PC-3 (cell line): ENCODE measurements around the gene TAP2. TPM values are rescaled to one million over a fixed set of nuclear protein-coding genes. Genes with fewer than 3 reads are reported as not detected.
"Not testable (repeated sequence)": the region's sequence is repeated elsewhere in the genome, so short reads cannot be mapped to it uniquely, and the experiment has no call there.

Experiments used
- ATAC-seq: fragments of 200-7000 bp; cut with Tn5 transposase; 2 replicates; pipeline ENCODE4 v1.9.1; 2020; ENCODE audit warnings: mild to moderate bottlenecking, moderate library complexity
- BruUV-seq: library from RNA; stranded (reverse); fragments of 400-500 nt; replicated peaks from 2 replicates; lab custom pipeline; 2021; lab: Mats Ljungman, UMichigan
- CTCF ChIA-PET: fragments of 300-600 bp; sonication (Branson Sonifier 250); formaldehyde crosslinking; loops from one replicate; lab custom pipeline; 2022; ENCODE audit warnings: antibody characterized with exemption; lab: Charles Lee
- POLR2A ChIA-PET: fragments of 300-600 bp; sonication (Branson Sonifier 250); formaldehyde crosslinking; loops from one replicate; lab custom pipeline; 2022; ENCODE audit warnings: antibody characterized with exemption; ENCODE audit not compliant: unreplicated experiment; lab: Charles Lee
- DNase-seq: peaks from one replicate; pipeline ENCODE4 v3.0.0-alpha.2; 2015
- H2AFZ ChIP-seq: fragments of 300-600 bp; sonication (generic); 2 replicates; pipeline ENCODE4 v1.6.0; 2016; ENCODE audit warnings: antibody characterized with exemption, low read length
- H3F3A ChIP-seq: fragments of 300-600 bp; sonication (generic); one replicate; pipeline ENCODE4 v1.6.0; 2017; ENCODE audit warnings: antibody characterized with exemption, low read length, control low read depth, mild to moderate bottlenecking; ENCODE audit not compliant: unreplicated experiment
- H3K27ac ChIP-seq: fragments of 300-600 bp; sonication (generic); 2 replicates; pipeline ENCODE4 v1.5.1; 2016; ENCODE audit warnings: mild to moderate bottlenecking, low read length
- H3K27me3 ChIP-seq: fragments of 300-600 bp; sonication (generic); 2 replicates; pipeline ENCODE4 v1.6.1; 2016; ENCODE audit warnings: low read length, mixed read lengths
- H3K36me3 ChIP-seq: fragments of 300-600 bp; sonication (generic); 2 replicates; pipeline ENCODE4 v1.6.1; 2016; ENCODE audit warnings: low read depth, mixed run types, low read length, mixed read lengths
- H3K4me1 ChIP-seq: fragments of 300-600 bp; sonication (generic); 2 replicates; pipeline ENCODE4 v1.5.1; 2016; ENCODE audit warnings: low read length; ENCODE audit not compliant: insufficient read depth
- H3K4me2 ChIP-seq: fragments of 300-600 bp; sonication (generic); 2 replicates; pipeline ENCODE4 v1.6.0; 2016; ENCODE audit warnings: low read length
- H3K4me3 ChIP-seq: fragments of 300-600 bp; sonication (generic); 2 replicates; pipeline ENCODE4 v1.5.1; 2016; ENCODE audit warnings: mild to moderate bottlenecking, low read length, mixed read lengths
- H3K79me2 ChIP-seq: fragments of 300-600 bp; sonication (generic); 2 replicates; pipeline ENCODE4 v1.6.1; 2017; ENCODE audit warnings: low read length, mixed read lengths
- H3K9ac ChIP-seq: fragments of 300-600 bp; sonication (generic); 2 replicates; pipeline ENCODE4 v1.6.0; 2016; ENCODE audit warnings: mild to moderate bottlenecking, low read length
- H3K9me2 ChIP-seq: fragments of 300-600 bp; sonication (generic); replicated peaks from 2 replicates; pipeline ENCODE4 v1.6.1; 2016; ENCODE audit warnings: mixed run types, low read length, mixed read lengths
- H3K9me3 ChIP-seq: fragments of 300-600 bp; sonication (generic); 2 replicates; pipeline ENCODE4 v1.6.1; 2016; ENCODE audit warnings: low read length, mixed read lengths
- H4K20me1 ChIP-seq: fragments of 300-600 bp; sonication (generic); 2 replicates; pipeline ENCODE4 v1.6.1; 2016; ENCODE audit warnings: low read length, mixed read lengths
- CTCF ChIP-seq: fragments of 300-600 bp; sonication (generic); conservative IDR thresholded peaks from 2 replicates; pipeline ENCODE4 v1.5.1; 2017; ENCODE audit warnings: antibody characterized with exemption, low read depth, mild to moderate bottlenecking, low read length
- EZH2 ChIP-seq: fragments of 300-600 bp; sonication (generic); IDR thresholded peaks from one replicate; pipeline ENCODE4 v1.6.1; 2017; ENCODE audit warnings: antibody characterized with exemption, mild to moderate bottlenecking, low read length; ENCODE audit not compliant: unreplicated experiment
- EZH2phosphoT487 ChIP-seq: fragments of 300-600 bp; sonication (generic); IDR thresholded peaks from 2 replicates; pipeline ENCODE4 v1.6.1; 2018; ENCODE audit warnings: mild to moderate bottlenecking, antibody characterized with exemption, low read length, borderline replicate concordance
- intact Hi-C: fragments of 100-400 bp; cut with micrococcal nuclease; formaldehyde crosslinking; loops from 2 replicates; pipeline ENCODE4 v1.9.0; 2023
- total RNA-seq: library from RNA; depleted of rRNA; stranded (reverse); fragments of >200 nt; gene quantifications from 2 replicates; pipeline ENCODE4 v1.2.3, GENCODE V29; 2014

TAP2 gene
- total RNA-seq, 1 experiment from 2014 or later, result 93.0 TPM

DNA sequence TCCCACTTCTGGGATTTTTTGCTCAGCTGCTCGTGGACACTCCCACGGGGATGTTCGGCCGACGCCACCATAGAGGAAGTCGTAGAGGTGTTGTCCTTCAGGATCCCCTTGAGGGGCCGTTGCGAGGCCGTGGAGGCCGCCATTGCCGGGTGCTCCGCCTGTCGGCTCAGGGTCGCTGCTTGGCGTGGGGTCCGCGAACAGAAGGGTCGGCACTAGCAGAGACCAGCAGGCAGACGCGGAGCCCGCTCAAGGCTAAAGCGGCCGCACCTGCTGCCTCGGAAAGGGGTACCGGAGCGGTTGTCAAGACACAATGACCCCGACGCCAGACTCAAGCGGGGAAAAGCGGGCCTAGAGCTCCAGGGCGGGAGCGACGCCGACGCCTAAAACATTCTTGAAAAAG is 41.2 kb upstream of the TAP2 start:
- CTCF ChIA-PET, result no interaction called here

GRCh38 chr6:32876603-32877002 is 38.1 kb upstream of the TAP2 start:
- POLR2A ChIA-PET, result no interaction called here

More for the DNA sequence above, 41.2 kb upstream of the TAP2 start:
- H3K9me2 ChIP-seq, result no peaks in the 10 kb centered on the region
- no peaks in the 10 kb centered on the region for H3F3A ChIP-seq
- H2AFZ ChIP-seq, result no peak overlapping the region
- H3K4me3 ChIP-seq, result no peak overlapping the region
- BruUV-seq, result no TSS peak
- H3K79me2 ChIP-seq, result no peaks in the 10 kb centered on the region
- TF ChIP-seq CTCF (no peak), EZH2 (no peak), EZH2phosphoT487 (no peak)
- no peaks in the 10 kb centered on the region for H3K4me1 ChIP-seq
- intact Hi-C loops, result loop anchor here (10.0 kb wide), 1 partner anchor 265 kb away; no protein-coding TSS in a partner anchor
- no peaks in the 10 kb centered on the region for H3K36me3 ChIP-seq
- DNase-seq, result no peak
- H3K9me3 ChIP-seq, result no peaks in the 10 kb centered on the region
- no peaks in the 10 kb centered on the region for H4K20me1 ChIP-seq
- no peak overlapping the region for H3K4me2 ChIP-seq
- H3K9ac ChIP-seq, result no peak overlapping the region
- peaks cover 33% of the 10 kb centered on the region for H3K27me3 ChIP-seq
- no peak for ATAC-seq
- no peak overlapping the region for H3K27ac ChIP-seq
- POLR2A ChIA-PET, result no interaction called here

DNA sequence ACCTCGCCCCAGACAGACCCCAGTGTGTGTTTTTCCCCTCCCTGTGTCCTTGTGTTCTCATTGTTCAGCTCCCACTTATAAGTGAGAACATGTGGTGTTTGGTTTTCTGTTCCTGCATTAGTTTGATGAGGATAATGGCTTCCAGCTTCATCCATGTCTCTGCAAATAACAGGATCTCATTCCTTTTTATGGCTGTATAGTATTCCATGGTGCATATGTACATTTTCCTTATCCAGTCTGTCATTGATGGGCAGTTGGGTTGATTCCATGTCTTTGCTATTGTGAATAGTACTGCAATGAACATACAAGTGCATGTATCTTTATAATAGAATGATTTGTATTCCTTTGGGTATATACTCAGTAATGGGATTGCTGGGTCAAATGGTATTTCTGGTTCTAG is 35.4 kb upstream of the TAP2 start:
- BruUV-seq, POLR2A ChIA-PET, intact Hi-C loops: not testable (repeated sequence)

More at GRCh38 chr6:32876603-32877002, 38.1 kb upstream of the TAP2 start:
- no peak overlapping the region for H3K27ac ChIP-seq
- no peak overlapping the region for H3K4me2 ChIP-seq
- ATAC-seq (no peak), DNase-seq (no peak)
- no peak overlapping the region for H3K4me3 ChIP-seq
- no peaks in the 10 kb centered on the region for H3K36me3 ChIP-seq
- no peaks in the 10 kb centered on the region for H3K9me2 ChIP-seq
- peaks cover 35% of the 10 kb centered on the region for H3K27me3 ChIP-seq
- H3K9ac ChIP-seq, result no peak overlapping the region
- CTCF ChIA-PET, result no interaction called here
- no peaks in the 10 kb centered on the region for H3K4me1 ChIP-seq
- no peak overlapping the region for H2AFZ ChIP-seq
- H4K20me1 ChIP-seq, result no peaks in the 10 kb centered on the region
- no peaks in the 10 kb centered on the region for H3F3A ChIP-seq
- no peaks in the 10 kb centered on the region for H3K79me2 ChIP-seq
- intact Hi-C loops, result no loop called here
- no TSS peak for BruUV-seq
- no peaks in the 10 kb centered on the region for H3K9me3 ChIP-seq
- TF ChIP-seq EZH2phosphoT487, result no peak
- no peak for TF ChIP-seq EZH2
- TF ChIP-seq CTCF, result no peak

More for the DNA sequence above, 35.4 kb upstream of the TAP2 start:
- H3K27me3 ChIP-seq, result peaks cover 40% of the 10 kb centered on the region
- not testable (repeated sequence) for H3K4me3 ChIP-seq, H3K9ac ChIP-seq, H3K4me1 ChIP-seq, H3K4me2 ChIP-seq, H3K79me2 ChIP-seq, DNase-seq, H3K9me3 ChIP-seq, H3K27ac ChIP-seq, H3K36me3 ChIP-seq, H2AFZ ChIP-seq, H3F3A ChIP-seq, H4K20me1 ChIP-seq, H3K9me2 ChIP-seq, ATAC-seq
- CTCF ChIA-PET, result interaction anchor here (0.6 kb wide), 1 partner anchor 15 kb away, joined by 4 read pairs; no protein-coding TSS in a partner anchor
